Heart left ventricle (tissue), 13 donors: ENCODE data around the gene UNC80.

Source experiments
- CTCF ChIP-seq, 12 donors: fragments of 200-600 bp; sonication (generic) in 4 of 12; IDR thresholded peaks; one replicate each; pipeline versions ENCODE4 v1.5.0 to v1.8.0; 2018 to 2022; ENCODE audit warnings: antibody characterized with exemption in 12 of 12, mild to moderate bottlenecking in 5 of 12
- POLR2A ChIP-seq, 2 donors: fragments of 450-650 bp; IDR thresholded peaks; one replicate each; pipeline ENCODE4 v1.6.1; 2017; ENCODE audit warnings: antibody characterized with exemption in 2 of 2, mild to moderate bottlenecking in 2 of 2, moderate library complexity in 2 of 2
- donor health status: ischemic (EF 13 %, LVEDD 7.1; RV severe dilation, severe dysfunction).
- donor health status: DM: no; HTN: yes; CAD: no.
- donor health status: DM: no; HTN: no; CAD: no.
- donor health status: ischemic (EF 25% LVEDD 6.9; RV normal size, moderate dysfunction).
- donor health status: ischemic (EF 25% LVEDD 5.7; RV mildly dilated, moderate dysfunction).
- donor health status: ischemic (EF 35%, LVEDD 5.7; RV mildly dilated, moderate dysfunction).
- donor health status: nonischemic (EF 11% LVEDD 7.7; RV severe dilation, severe dysfunction).
- donor health status: DM: yes; HTN: yes; CAD: no.
- donor health status: PGD.
- donor health status: ischemic (EF 29% LVEDD 5.4; RV normal size, mild dysfunction).
- donor health status: nonischemic (EF 23%, LVEDD 6.1; RV moderate dilation, normal function).

- TF ChIP-seq CTCF (IDR thresholded peaks at IDR 0.05): no peak
- no peak for TF ChIP-seq POLR2A (IDR thresholded peaks at IDR 0.05)
Observed at GRCh38 chr2:209787416-209787815, 15.8 kb downstream of the UNC80 start.
